ENCODE measurements around the gene CDC14B.

GRCh38 chr9:96607971-96608370 lies 11.7 kb downstream of the CDC14B start:
- TF ChIP-seq CTCF (IDR thresholded peaks at IDR 0.05) (no peak), POLR2A (IDR thresholded peaks at IDR 0.05) (no peak)

Measured in lower leg skin (tissue), 3 donors.